BJ (cell line): ENCODE results near the gene SOCS1. TPM values are rescaled to one million over a fixed set of nuclear protein-coding genes. Genes with fewer than 3 reads are reported as not detected.

Experiments used
- CTCF ChIA-PET: fragments of 350-600 bp; formaldehyde crosslinking; extraction: SDS; loops from one replicate; lab custom pipeline; 2021; ENCODE audit warnings: antibody characterized with exemption, inconsistent platforms; lab: Yijun Ruan, JAX
- POLR2A ChIA-PET: fragments of 300-600 bp; sonication (Branson Sonifier 250); formaldehyde crosslinking; extraction: SDS; loops from one replicate; lab custom pipeline; 2021; ENCODE audit warnings: antibody characterized with exemption; lab: Charles Lee
- DNase-seq: peaks from one replicate; pipeline ENCODE4 v3.0.0-alpha.2; 2011; ENCODE audit warnings: low read depth
- H3K27me3 ChIP-seq: 2 replicates; pipeline ENCODE4 v1.6.0; 2011; ENCODE audit warnings: low read length; ENCODE audit not compliant: control insufficient read depth, insufficient read depth
- H3K36me3 ChIP-seq: 2 replicates; pipeline ENCODE4 v1.5.1; 2011; ENCODE audit warnings: low read length; ENCODE audit not compliant: control insufficient read depth, insufficient read depth
- H3K4me3 ChIP-seq: 2 replicates; pipeline ENCODE4 v1.5.1; 2011; ENCODE audit warnings: low read depth, mild to moderate bottlenecking, control low read depth, low read length
- CTCF ChIP-seq: IDR thresholded peaks from 2 replicates; pipeline ENCODE4 v1.5.1; 2011; ENCODE audit warnings: low read depth, mild to moderate bottlenecking, control low read depth, inconsistent platforms, low read length, moderate library complexity; ENCODE audit not compliant: insufficient read depth
- polyA plus RNA-seq: library from polyadenylated mRNA; depleted of rRNA; stranded (reverse); fragments of >200 nt; gene quantifications from 2 replicates; pipeline ENCODE4 v1.2.3, GENCODE V29; 2011

The SOCS1 gene
- polyA plus RNA-seq, 1 experiment = 2.6 TPM

- no peak for DNase-seq
- Histone ChIP-seq H3K27me3 (no peaks in the 10 kb centered on the region), H3K4me3 (no peak overlapping the region), H3K36me3 (no peaks in the 10 kb centered on the region)
- TF ChIP-seq CTCF = no peak
- CTCF ChIA-PET = interaction anchor here (0.9 to 1.1 kb wide), 2 partner anchors 9 to 16 kb away, joined by 3 to 5 read pairs; partner anchors contain the start of gene SOCS1
- POLR2A ChIA-PET = no interaction called here
These were observed 16.5 kb upstream of the SOCS1 start for GRCh38 chr16:11272484-11272883.

- CTCF ChIA-PET = interaction anchor here (0.6 to 1.7 kb wide), 3 partner anchors 15 to 27 kb away, joined by 4 to 8 read pairs (median 5); partner anchors contain the start of gene SOCS1
- H3K27me3 ChIP-seq = no peaks in the 10 kb centered on the region
- no peak for TF ChIP-seq CTCF
- DNase-seq = no peak
- POLR2A ChIA-PET = no interaction called here
- H3K4me3 ChIP-seq = no peak overlapping the region
- H3K36me3 ChIP-seq = no peaks in the 10 kb centered on the region
These were observed 15.6 kb upstream of the SOCS1 start for GRCh38 chr16:11271610-11272009.

- POLR2A ChIA-PET = no interaction called here
- no peak for DNase-seq
- no peak for TF ChIP-seq CTCF
- no peak overlapping the region for H3K4me3 ChIP-seq
- H3K27me3 ChIP-seq = no peaks in the 10 kb centered on the region
- no peaks in the 10 kb centered on the region for H3K36me3 ChIP-seq
- CTCF ChIA-PET = interaction anchor here (0.6 to 1.7 kb wide), 2 partner anchors 14 to 28 kb away, joined by 4 to 8 read pairs; partner anchors contain the start of gene SOCS1
These were observed 14.7 kb upstream of the SOCS1 start for GRCh38 chr16:11270602-11271162.

GRCh38 chr16:11268921-11269375 lies 12.9 kb upstream of the SOCS1 start, which contains the start of gene TNP2:
Gene TNP2, minus strand, starts transcription at chr16:11269325. Its CDS starts 63 bp downstream, at chr16:11269262.
- ChIA-PET POLR2A (no interaction called here), CTCF (interaction anchor here (0.9 to 2.5 kb wide), 4 partner anchors 12 to 306 kb away, joined by 3 to 8 read pairs (median 4); partner anchors contain the start of gene SOCS1)
- no peaks in the 10 kb centered on the region for H3K36me3 ChIP-seq
- no peak for TF ChIP-seq CTCF
- H3K4me3 ChIP-seq = no peak within 1 kb of the TSS
- DNase-seq = no peak
- no peaks in the 10 kb centered on the region for H3K27me3 ChIP-seq

- POLR2A ChIA-PET = no interaction called here
- Histone ChIP-seq H3K27me3 (no peaks in the 10 kb centered on the region; the same call in 1 of the 2 replicates), H3K4me3 (no peak overlapping the region), H3K36me3 (no peaks in the 10 kb centered on the region)
- no peak for TF ChIP-seq CTCF
- no peak for DNase-seq
- CTCF ChIA-PET = interaction anchor here (1.0 kb wide), 1 partner anchor 91 kb away, joined by 3 read pairs; no protein-coding TSS in a partner anchor
These were observed 9.1 kb upstream of the SOCS1 start for GRCh38 chr16:11265124-11265523.
